SK-N-MC (cell line): ENCODE data around the gene CHPF.

Experiments used
- EZH2 ChIP-seq: fragments of 200-600 bp; sonication (generic); IDR thresholded peaks from one replicate; pipeline ENCODE4 v1.6.1; 2017; ENCODE audit warnings: antibody characterized with exemption
- POLR2AphosphoS5 ChIP-seq: IDR thresholded peaks from 2 replicates; pipeline ENCODE4 v1.6.1; 2012; ENCODE audit warnings: mild to moderate bottlenecking, low read depth, low read length, borderline replicate concordance

DNA sequence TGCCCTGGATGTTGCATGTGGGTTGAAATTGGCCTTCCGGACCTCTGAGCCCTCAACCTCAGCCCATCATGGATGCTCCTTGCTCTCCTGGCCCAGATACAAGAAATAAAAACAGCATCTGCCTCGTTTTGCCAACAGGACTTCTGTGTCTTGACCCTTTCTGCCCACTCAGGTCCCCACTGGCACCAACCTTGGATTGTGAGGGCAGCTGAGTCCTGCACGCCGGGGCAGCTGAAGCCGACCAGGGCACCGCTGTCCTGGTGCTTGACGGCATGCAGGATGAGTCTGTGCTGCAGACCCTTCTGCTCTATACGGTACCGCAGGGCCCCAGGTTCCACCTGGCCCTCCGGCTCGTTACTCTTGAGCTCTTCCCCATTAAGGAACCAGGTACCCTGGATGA lies 23.0 kb upstream of the CHPF start:
- TF ChIP-seq POLR2AphosphoS5 (no peak), EZH2 (no peak)
